Lower leg skin (tissue), 4 donors: ENCODE data around the gene MACROD1. TPM values are rescaled to one million over a fixed set of nuclear protein-coding genes. Genes with fewer than 3 reads are reported as not detected.

Experiments used
- DNase-seq, 2 donors: peaks; one replicate each; pipeline ENCODE4 v3.0.0-alpha.2; 2019; ENCODE audit warnings: low spot score in 2 of 2
- H3K4me3 ChIP-seq: fragments of 200-600 bp; sonication (generic); 2 replicates; pipeline ENCODE4 v1.5.1; 2017; ENCODE audit warnings: mild to moderate bottlenecking, low read depth; ENCODE audit not compliant: poor library complexity, severe bottlenecking
- CTCF ChIP-seq, 3 donors: fragments of 450-650 bp; IDR thresholded peaks; one replicate each; pipeline ENCODE4 v1.5.1; 2016; ENCODE audit warnings: antibody characterized with exemption in 3 of 3, mild to moderate bottlenecking in 3 of 3, moderate library complexity in 2 of 3
- POLR2A ChIP-seq, 2 donors: fragments of 450-650 bp; IDR thresholded peaks; one replicate each; pipeline ENCODE4 v1.6.1; 2016 to 2017; ENCODE audit warnings: antibody characterized with exemption in 2 of 2, mild to moderate bottlenecking in 1 of 2, moderate library complexity in 1 of 2
- WGBS, 2 donors: methylation state at CpG; one replicate each; pipeline ENCODE4 v1.1.5; 2018; 5-methylcytosine and 5-hydroxymethylcytosine counted together
- intact Hi-C: fragments of 100-400 bp; cut with DNase I; formaldehyde crosslinking; loops from one replicate; pipeline ENCODE4 v1.15.0; 2023; ENCODE audit warnings: low total_unique reads
- total RNA-seq, 4 donors: library from RNA; depleted of rRNA; stranded (reverse); fragments of >200 nt; gene quantifications; one replicate each; pipeline ENCODE4 v1.1.0, GENCODE V29; 2016

MACROD1 gene
- total RNA-seq, 4 donors from 2014 or later, result 44.8 to 74.8 (median 55.6) TPM

- no peak for DNase-seq
- intact Hi-C loops, result no loop called here
- WGBS, 2 donors, result 79 to 83% methylated on average over 21 of the region's 24 CpGs
- TF ChIP-seq POLR2A (IDR thresholded peaks at IDR 0.05), result no peak
- TF ChIP-seq CTCF (IDR thresholded peaks at IDR 0.05), result no peak
- H3K4me3 ChIP-seq, result no peak overlapping the region
These were observed 15.3 kb downstream of the MACROD1 start for GRCh38 chr11:64150481-64151239.

DNA sequence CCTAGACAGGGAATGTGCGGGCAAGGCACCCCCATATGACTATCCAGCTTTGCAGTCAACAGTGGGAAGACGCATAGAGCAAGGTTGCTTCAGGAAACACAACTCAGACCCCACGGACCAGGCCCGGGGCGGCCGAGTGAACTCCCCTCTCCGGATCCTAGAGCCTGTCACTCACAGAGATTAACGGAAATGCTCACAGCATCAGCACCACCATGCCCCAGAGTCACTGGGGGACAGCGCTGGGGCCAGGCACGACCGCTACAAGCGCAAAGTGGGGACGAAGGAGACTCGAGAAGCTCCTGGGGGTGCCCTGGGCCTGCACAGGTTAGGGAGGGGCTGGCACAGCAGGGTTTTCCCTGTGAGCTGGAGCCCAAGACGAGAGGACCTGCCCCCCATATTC, 15.9 kb downstream of the MACROD1 start:
- intact Hi-C loops, result no loop called here
- no peak for TF ChIP-seq POLR2A (IDR thresholded peaks at IDR 0.05)
- no peak for TF ChIP-seq CTCF (IDR thresholded peaks at IDR 0.05)
- no peak overlapping the region for H3K4me3 ChIP-seq
- WGBS, 2 donors, result 92% methylated on average over 15 of the region's 15 CpGs
- no peak for DNase-seq

GRCh38 chr11:64148917-64149617, 16.8 kb downstream of the MACROD1 start:
- 75 to 77% methylated on average over 25 of the region's 25 CpGs for WGBS, 2 donors

DNA sequence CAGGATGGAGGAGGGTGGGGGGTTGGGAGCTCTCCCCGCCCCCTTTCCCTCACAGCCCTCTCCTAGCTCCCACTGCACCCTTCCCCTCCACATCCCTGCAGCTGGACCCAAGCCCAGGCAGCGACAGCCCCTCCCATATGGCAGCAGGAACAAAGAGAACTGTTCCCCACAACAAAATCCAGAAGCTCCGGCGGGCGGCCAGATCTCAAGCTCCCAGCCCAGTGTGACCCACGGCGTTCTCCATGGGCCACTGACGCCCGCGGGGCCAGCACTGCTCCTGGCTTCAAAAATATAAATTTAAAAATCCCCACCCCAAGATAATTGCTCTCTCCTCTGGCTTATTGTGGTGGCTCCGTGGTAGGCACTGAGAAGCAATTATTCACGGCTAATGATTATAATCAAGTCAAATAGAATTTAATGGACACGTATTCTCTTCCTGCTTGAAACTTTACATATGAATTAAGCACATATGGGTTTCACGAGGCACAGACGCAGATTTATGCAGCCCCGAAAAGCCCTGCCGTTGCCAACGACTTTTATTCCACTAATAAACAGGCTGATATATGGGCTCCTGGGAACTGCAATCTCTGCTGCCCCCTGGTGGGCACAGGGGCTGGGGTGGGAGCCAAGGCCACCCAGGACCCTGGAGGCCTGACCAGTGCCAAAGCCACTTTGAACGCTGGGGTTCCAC, 17.5 kb downstream of the MACROD1 start:
- DNase-seq, result peak; percentile 58 to 94
- WGBS, 2 donors, result 13 to 16% methylated on average over 19 of the region's 19 CpGs
- TF ChIP-seq POLR2A (IDR thresholded peaks at IDR 0.05) (no peak), CTCF (IDR thresholded peaks at IDR 0.05) (peak in 1 of 3 donors; percentile 59)
- intact Hi-C loops, result no loop called here
- H3K4me3 ChIP-seq, result no peak overlapping the region

More at GRCh38 chr11:64148917-64149617, 16.8 kb downstream of the MACROD1 start:
- intact Hi-C loops, result no loop called here
- TF ChIP-seq CTCF (IDR thresholded peaks at IDR 0.05) (no peak), POLR2A (IDR thresholded peaks at IDR 0.05) (no peak)
- no peak for DNase-seq
- no peak overlapping the region for H3K4me3 ChIP-seq

GRCh38 chr11:64146036-64146955, 19.6 kb downstream of the MACROD1 start:
- intact Hi-C loops, result loop anchor here (2.0 kb wide), 1 partner anchor 143 kb away; no protein-coding TSS in a partner anchor
- H3K4me3 ChIP-seq, result no peak overlapping the region
- DNase-seq, result no peak
- no peak for TF ChIP-seq POLR2A (IDR thresholded peaks at IDR 0.05)
- no peak for TF ChIP-seq CTCF (IDR thresholded peaks at IDR 0.05)
- 81 to 86% methylated on average over 21 to 22 of the region's 22 CpGs for WGBS, 2 donors
